Esophagus muscularis mucosa (tissue), 3 donors: ENCODE data around the gene ADAM8.

Experiments
- CTCF ChIP-seq, 3 experiments: fragments of 200-600 bp in 2 of 3; fragments of 450-650 bp in 1 of 3; sonication (generic) in 2 of 3; IDR thresholded peaks; one replicate each; pipeline ENCODE4 v1.5.1; 2017 to 2019; ENCODE audit warnings: antibody characterized with exemption in 3 of 3, mild to moderate bottlenecking in 2 of 3, moderate library complexity in 1 of 3
- POLR2A ChIP-seq: fragments of 450-650 bp; IDR thresholded peaks from one replicate; pipeline ENCODE4 v1.6.1; 2017; ENCODE audit warnings: antibody characterized with exemption, moderate library complexity, mild to moderate bottlenecking, low read depth

GRCh38 chr10:133264461-133264860, 12.2 kb downstream of the ADAM8 start:
- TF ChIP-seq POLR2A (no peak), CTCF (IDR thresholded peaks at IDR 0.05) (no peak)
